ENCODE data around the gene MYO3B.

- TF ChIP-seq, protein P1, sequence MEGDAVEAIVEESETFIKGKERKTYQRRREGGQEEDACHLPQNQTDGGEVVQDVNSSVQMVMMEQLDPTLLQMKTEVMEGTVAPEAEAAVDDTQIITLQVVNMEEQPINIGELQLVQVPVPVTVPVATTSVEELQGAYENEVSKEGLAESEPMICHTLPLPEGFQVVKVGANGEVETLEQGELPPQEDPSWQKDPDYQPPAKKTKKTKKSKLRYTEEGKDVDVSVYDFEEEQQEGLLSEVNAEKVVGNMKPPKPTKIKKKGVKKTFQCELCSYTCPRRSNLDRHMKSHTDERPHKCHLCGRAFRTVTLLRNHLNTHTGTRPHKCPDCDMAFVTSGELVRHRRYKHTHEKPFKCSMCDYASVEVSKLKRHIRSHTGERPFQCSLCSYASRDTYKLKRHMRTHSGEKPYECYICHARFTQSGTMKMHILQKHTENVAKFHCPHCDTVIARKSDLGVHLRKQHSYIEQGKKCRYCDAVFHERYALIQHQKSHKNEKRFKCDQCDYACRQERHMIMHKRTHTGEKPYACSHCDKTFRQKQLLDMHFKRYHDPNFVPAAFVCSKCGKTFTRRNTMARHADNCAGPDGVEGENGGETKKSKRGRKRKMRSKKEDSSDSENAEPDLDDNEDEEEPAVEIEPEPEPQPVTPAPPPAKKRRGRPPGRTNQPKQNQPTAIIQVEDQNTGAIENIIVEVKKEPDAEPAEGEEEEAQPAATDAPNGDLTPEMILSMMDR (IDR thresholded peaks at IDR 0.05; ENCODE audit: low read depth, low read length, poor library complexity, severe bottlenecking), result no peak
- no peak for TF ChIP-seq EZH2phosphoT487 (IDR thresholded peaks at IDR 0.05; ENCODE audit: borderline replicate concordance, low read length)
These were observed 176.4 kb downstream of the MYO3B start for GRCh38 chr2:170354388-170354787.

Data from DOHH2 (cell line).